Measurements from ENCODE around the gene HOXB5.

DNA sequence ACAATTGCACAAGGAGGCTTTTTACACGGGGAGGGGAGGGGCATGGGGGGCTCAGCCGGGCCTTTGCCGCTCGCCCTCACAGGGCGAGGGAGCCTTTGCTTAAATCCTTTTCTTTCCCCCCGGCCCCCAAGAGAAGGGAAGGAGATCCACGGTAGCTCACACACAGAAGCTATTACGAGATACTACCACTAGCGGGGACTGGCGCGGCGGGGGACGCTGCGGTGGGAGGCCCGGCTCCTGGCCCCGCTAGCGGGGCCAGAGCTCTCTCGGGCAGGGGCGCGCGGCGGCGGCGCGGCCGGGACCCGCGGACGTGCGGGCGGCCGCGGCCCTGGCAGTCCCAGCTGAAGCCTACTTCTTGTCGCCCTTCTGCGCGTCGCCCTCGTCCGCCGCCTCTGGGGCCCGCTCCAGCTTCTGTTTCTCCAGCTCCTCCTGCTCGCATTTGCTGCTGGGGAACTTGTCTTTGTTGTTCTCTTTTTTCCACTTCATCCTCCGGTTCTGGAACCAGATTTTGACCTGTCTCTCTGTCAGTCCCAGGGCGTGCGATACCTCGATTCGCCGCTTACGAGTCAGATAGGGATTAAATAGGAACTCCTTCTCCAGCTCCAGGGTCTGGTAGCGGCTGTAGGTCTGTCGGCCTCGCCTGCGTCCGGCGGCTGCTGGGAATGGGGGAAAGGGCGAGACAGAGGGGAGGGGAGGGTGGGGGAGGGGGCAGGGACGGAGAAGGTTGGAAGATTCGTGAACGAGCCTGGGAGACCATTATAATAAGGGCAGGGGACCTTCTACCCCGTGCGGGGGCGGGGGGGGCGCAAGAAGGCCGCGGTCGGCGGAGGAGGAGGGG, 19.5 kb upstream of the HOXB5 start:
- TF ChIP-seq, protein P1, sequence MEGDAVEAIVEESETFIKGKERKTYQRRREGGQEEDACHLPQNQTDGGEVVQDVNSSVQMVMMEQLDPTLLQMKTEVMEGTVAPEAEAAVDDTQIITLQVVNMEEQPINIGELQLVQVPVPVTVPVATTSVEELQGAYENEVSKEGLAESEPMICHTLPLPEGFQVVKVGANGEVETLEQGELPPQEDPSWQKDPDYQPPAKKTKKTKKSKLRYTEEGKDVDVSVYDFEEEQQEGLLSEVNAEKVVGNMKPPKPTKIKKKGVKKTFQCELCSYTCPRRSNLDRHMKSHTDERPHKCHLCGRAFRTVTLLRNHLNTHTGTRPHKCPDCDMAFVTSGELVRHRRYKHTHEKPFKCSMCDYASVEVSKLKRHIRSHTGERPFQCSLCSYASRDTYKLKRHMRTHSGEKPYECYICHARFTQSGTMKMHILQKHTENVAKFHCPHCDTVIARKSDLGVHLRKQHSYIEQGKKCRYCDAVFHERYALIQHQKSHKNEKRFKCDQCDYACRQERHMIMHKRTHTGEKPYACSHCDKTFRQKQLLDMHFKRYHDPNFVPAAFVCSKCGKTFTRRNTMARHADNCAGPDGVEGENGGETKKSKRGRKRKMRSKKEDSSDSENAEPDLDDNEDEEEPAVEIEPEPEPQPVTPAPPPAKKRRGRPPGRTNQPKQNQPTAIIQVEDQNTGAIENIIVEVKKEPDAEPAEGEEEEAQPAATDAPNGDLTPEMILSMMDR (IDR thresholded peaks at IDR 0.05), result peak in 1 of 3 experiments; percentile 12
- TF ChIP-seq POLR2A (IDR thresholded peaks at IDR 0.05), result no peak

Data from testis (tissue), 2 donors.